Mesodermal cell (in vitro differentiated cells): ENCODE measurements around the gene C10orf53.

Experiments
- H3K27ac ChIP-seq: 2 replicates; pipeline ENCODE4 v1.7.0; 2013; ENCODE audit warnings: mild to moderate bottlenecking, low read depth, low read length, moderate library complexity; ENCODE audit not compliant: severe bottlenecking
- H3K36me3 ChIP-seq: 2 replicates; pipeline ENCODE4 v1.7.1; 2013; ENCODE audit warnings: mild to moderate bottlenecking, low read length, moderate library complexity; ENCODE audit not compliant: control insufficient read depth, insufficient read depth
- H3K4me1 ChIP-seq: one replicate; pipeline ENCODE4 v1.7.1; 2013; ENCODE audit warnings: mild to moderate bottlenecking, low read length; ENCODE audit not compliant: insufficient read depth, control insufficient read depth, poor library complexity, severe bottlenecking
- H3K4me3 ChIP-seq: 2 replicates; pipeline ENCODE4 v1.7.0; 2013; ENCODE audit warnings: low read length, control low read depth, mild to moderate bottlenecking; ENCODE audit not compliant: insufficient read depth, poor library complexity, severe bottlenecking; ENCODE audit errors: extremely low read depth
- H3K9me3 ChIP-seq: 2 replicates; pipeline ENCODE4 v1.7.1; 2013; ENCODE audit warnings: mild to moderate bottlenecking, low read length, moderate library complexity; ENCODE audit not compliant: control insufficient read depth
- WGBS, 2 experiments: methylation state at CpG; one replicate each; pipeline ENCODE4 v1.1.5; 2013; ENCODE audit warnings: missing lambda C conversion rate in 2 of 2; ENCODE audit not compliant: insufficient coverage in 2 of 2; 5-methylcytosine and 5-hydroxymethylcytosine counted together

Gene C10orf53

DNA sequence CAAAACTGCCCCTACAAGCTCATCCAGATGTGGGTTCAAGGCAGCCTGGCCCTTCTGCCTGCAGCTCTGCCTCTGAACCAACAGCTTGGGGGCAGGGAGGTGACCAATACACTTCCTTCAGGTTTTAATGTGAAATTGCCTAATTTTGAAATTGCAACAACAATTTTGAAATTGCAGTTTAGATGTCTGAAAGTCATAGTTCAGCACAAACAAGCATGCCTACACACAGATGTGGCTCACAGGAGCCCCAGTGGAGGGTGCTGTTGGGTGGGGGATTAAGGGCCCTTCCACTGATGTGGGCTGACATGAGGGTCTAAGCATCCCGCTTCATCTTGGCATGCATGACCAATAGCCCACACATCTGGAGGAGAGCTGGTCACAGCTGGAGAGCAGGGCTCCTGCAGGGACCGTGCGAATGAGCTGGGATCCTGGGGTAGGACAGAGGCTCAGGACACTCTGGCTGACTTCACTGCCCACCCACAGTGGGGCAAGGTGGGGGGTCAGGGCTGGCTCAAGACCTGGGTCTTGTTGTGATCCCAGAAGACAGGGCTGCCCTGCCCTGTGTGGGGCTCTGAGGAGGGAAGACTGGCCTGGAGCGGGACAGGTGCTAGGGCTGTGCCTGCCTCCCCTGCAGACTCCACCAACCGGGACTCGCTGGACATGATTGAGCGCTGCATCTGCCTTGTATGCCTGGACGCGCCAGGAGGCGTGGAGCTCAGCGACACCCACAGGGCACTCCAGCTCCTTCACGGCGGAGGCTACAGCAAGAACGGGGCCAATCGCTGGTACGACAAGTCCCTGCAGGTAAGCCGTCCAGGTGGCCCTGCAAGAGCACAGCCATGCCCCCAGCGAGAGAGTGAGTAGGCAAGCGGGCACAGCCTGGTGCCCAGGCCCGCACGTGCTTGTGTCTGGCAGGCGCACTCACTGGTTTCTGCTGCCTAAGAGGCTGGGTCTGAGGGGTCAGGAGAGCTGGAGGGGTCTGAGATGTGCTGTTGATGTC is 33.3 kb upstream of the C10orf53 start:
- 89 to 93% methylated on average over 18 to 19 of the region's 22 CpGs for WGBS, 2 experiments
- no peak overlapping the region for H3K27ac ChIP-seq
- H3K4me3 ChIP-seq = no peak overlapping the region
- no peaks in the 10 kb centered on the region for H3K9me3 ChIP-seq
- no peaks in the 10 kb centered on the region for H3K4me1 ChIP-seq
- no peaks in the 10 kb centered on the region for H3K36me3 ChIP-seq

- no peak overlapping the region for H3K27ac ChIP-seq
- H3K4me1 ChIP-seq = no peaks in the 10 kb centered on the region
- WGBS, 2 experiments = 94 to 96% methylated on average over 2 of the region's 4 CpGs
- H3K4me3 ChIP-seq = no peak overlapping the region
- H3K9me3 ChIP-seq = no peaks in the 10 kb centered on the region
- H3K36me3 ChIP-seq = no peaks in the 10 kb centered on the region
Observed at GRCh38 chr10:49647554-49647953, 31.9 kb upstream of the C10orf53 start.

- no peak overlapping the region for H3K4me3 ChIP-seq
- no peaks in the 10 kb centered on the region for H3K9me3 ChIP-seq
- H3K4me1 ChIP-seq = no peaks in the 10 kb centered on the region
- 83 to 84% methylated on average over 11 to 13 of the region's 18 CpGs for WGBS, 2 experiments
- H3K36me3 ChIP-seq = no peaks in the 10 kb centered on the region
- H3K27ac ChIP-seq = no peak overlapping the region
Observed at GRCh38 chr10:49647985-49648795, 31.3 kb upstream of the C10orf53 start.

GRCh38 chr10:49649294-49649693 is 30.2 kb upstream of the C10orf53 start:
- H3K9me3 ChIP-seq = no peaks in the 10 kb centered on the region
- 35 to 41% methylated on average over 12 to 14 of the region's 17 CpGs for WGBS, 2 experiments
- H3K36me3 ChIP-seq = no peaks in the 10 kb centered on the region
- no peak overlapping the region for H3K4me3 ChIP-seq
- H3K4me1 ChIP-seq = no peaks in the 10 kb centered on the region
- H3K27ac ChIP-seq = no peak overlapping the region

DNA sequence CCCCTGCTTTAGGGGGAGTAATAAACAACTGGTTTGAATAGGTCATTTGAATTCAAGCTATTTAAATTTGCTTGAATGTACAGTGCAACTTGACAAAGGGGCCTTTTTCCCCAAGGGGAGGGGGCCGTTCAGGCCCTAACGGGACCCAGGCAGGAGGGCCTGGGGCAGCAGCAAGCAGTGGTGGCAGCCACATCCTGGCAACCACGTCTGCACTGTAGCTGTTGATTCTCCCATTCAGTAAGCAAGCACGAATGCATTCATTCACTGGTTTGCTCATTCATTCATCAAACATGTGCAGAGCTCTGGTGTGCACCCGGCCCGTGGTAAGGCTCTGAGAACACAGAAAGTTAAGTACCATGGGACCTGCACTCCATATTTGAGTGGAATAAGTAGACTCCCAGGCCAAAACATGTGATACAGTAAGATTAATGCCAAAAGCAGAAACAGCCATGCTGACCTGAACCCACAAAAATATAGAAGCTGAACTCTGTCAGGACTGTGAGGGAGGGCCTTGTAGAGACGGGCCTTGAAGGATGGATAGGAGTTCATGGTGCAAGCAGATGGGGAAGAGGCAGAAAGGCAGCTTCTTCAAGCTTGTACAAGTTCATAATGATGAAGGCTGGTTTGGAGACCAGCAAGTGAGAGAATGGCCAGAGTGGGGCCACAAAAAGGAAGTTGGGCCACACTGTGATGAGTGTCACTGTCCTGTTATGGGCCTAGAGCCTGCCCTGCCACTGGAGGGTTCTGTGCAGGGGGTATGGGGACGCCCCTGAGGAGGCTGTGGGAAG is 29.3 kb upstream of the C10orf53 start:
- WGBS, 2 experiments = 85% methylated on average over 8 of the region's 8 CpGs

GRCh38 chr10:49650724-49651034 is 28.8 kb upstream of the C10orf53 start:
- WGBS, 2 experiments = 86 to 87% methylated on average over 1 of the region's 1 CpG

More for the DNA sequence above, 29.3 kb upstream of the C10orf53 start:
- H3K4me3 ChIP-seq = no peak overlapping the region
- H3K27ac ChIP-seq = no peak overlapping the region
- no peaks in the 10 kb centered on the region for H3K36me3 ChIP-seq
- no peaks in the 10 kb centered on the region for H3K9me3 ChIP-seq
- no peaks in the 10 kb centered on the region for H3K4me1 ChIP-seq

GRCh38 chr10:49651039-49651835 is 28.2 kb upstream of the C10orf53 start:
- Histone ChIP-seq H3K9me3 (no peaks in the 10 kb centered on the region), H3K4me1 (no peaks in the 10 kb centered on the region), H3K4me3 (no peak overlapping the region), H3K27ac (no peak overlapping the region), H3K36me3 (no peaks in the 10 kb centered on the region)
- WGBS, 2 experiments = 86 to 87% methylated on average over 14 to 15 of the region's 15 CpGs

More at GRCh38 chr10:49650724-49651034, 28.8 kb upstream of the C10orf53 start:
- Histone ChIP-seq H3K36me3 (no peaks in the 10 kb centered on the region), H3K4me3 (no peak overlapping the region), H3K27ac (no peak overlapping the region), H3K4me1 (no peaks in the 10 kb centered on the region), H3K9me3 (no peaks in the 10 kb centered on the region)

DNA sequence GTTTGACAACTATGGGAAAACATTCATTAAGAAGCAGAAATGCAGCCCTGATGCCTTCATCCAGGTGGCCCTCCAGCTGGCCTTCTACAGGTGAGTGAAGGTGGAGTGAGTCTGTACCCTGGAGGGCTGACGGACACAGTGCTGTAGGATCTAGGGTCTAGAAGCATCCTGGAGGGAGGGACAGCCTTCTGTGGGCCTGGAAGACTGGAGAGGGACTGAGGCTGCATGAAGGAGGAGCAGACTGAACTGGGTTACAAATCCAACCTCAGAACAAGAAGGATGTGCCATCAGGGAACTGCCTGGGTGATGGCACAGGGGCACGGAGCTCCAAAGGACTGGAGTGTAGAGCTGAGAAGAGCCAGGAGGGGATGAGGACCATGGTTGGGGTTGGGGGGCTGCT is 27.5 kb upstream of the C10orf53 start:
- 76 to 80% methylated on average over 1 to 2 of the region's 2 CpGs for WGBS, 2 experiments
- H3K27ac ChIP-seq = no peak overlapping the region
- no peaks in the 10 kb centered on the region for H3K9me3 ChIP-seq
- H3K36me3 ChIP-seq = no peaks in the 10 kb centered on the region
- H3K4me1 ChIP-seq = no peaks in the 10 kb centered on the region
- H3K4me3 ChIP-seq = no peak overlapping the region

- WGBS, 2 experiments = 90 to 92% methylated on average over 9 to 15 of the region's 15 CpGs
- H3K36me3 ChIP-seq = no peaks in the 10 kb centered on the region
Observed at GRCh38 chr10:49652421-49653272, 26.8 kb upstream of the C10orf53 start.

More at GRCh38 chr10:49652421-49653272, 26.8 kb upstream of the C10orf53 start:
- H3K4me1 ChIP-seq = no peaks in the 10 kb centered on the region
- no peaks in the 10 kb centered on the region for H3K9me3 ChIP-seq
- H3K4me3 ChIP-seq = no peak overlapping the region
- H3K27ac ChIP-seq = no peak overlapping the region
